RWPE2 (cell line): Measurements from ENCODE around the gene UST.

ENCODE experiments used
- ATAC-seq: fragments of 200-7000 bp; cut with Tn5 transposase; 3 replicates; pipeline ENCODE4 v1.9.1; 2021; ENCODE audit warnings: low read depth
- DNase-seq: peaks from one replicate; pipeline ENCODE4 v3.0.0-alpha.2; 2020; ENCODE audit warnings: low spot score
- H3K27ac ChIP-seq: fragments of 450-650 bp; 2 replicates; pipeline ENCODE4 v1.5.1; 2017; ENCODE audit warnings: mild to moderate bottlenecking; ENCODE audit not compliant: poor library complexity, severe bottlenecking
- H3K27me3 ChIP-seq: fragments of 250-450 bp; sonication (Bioruptor Pico); 2 replicates; pipeline ENCODE4 v1.5.1; 2021; ENCODE audit warnings: mild to moderate bottlenecking, moderate library complexity; ENCODE audit not compliant: insufficient read depth, poor library complexity, severe bottlenecking
- H3K36me3 ChIP-seq: fragments of 250-450 bp; sonication (Bioruptor Pico); 2 replicates; pipeline ENCODE4 v1.5.1; 2020; ENCODE audit warnings: low read depth, mild to moderate bottlenecking, moderate library complexity
- H3K4me1 ChIP-seq: fragments of 250-450 bp; sonication (Bioruptor Pico); 2 replicates; pipeline ENCODE4 v1.5.1; 2021; ENCODE audit warnings: mild to moderate bottlenecking, moderate library complexity; ENCODE audit not compliant: insufficient read depth, poor library complexity, severe bottlenecking
- H3K4me3 ChIP-seq: fragments of 250-450 bp; sonication (Bioruptor Pico); 2 replicates; pipeline ENCODE4 v1.5.1; 2021; ENCODE audit warnings: mild to moderate bottlenecking, moderate library complexity; ENCODE audit not compliant: severe bottlenecking
- H3K9me3 ChIP-seq: fragments of 250-450 bp; sonication (Bioruptor Pico); 2 replicates; pipeline ENCODE4 v1.5.1; 2021; ENCODE audit warnings: mild to moderate bottlenecking, moderate library complexity; ENCODE audit not compliant: severe bottlenecking
- TF ChIP-seq, protein P1 (sequence below): fragments of 450-650 bp; IDR thresholded peaks from one replicate; pipeline ENCODE4 v1.5.1; 2017; ENCODE audit warnings: mild to moderate bottlenecking, moderate library complexity; ENCODE audit not compliant: poor library complexity, severe bottlenecking

Gene UST

DNA sequence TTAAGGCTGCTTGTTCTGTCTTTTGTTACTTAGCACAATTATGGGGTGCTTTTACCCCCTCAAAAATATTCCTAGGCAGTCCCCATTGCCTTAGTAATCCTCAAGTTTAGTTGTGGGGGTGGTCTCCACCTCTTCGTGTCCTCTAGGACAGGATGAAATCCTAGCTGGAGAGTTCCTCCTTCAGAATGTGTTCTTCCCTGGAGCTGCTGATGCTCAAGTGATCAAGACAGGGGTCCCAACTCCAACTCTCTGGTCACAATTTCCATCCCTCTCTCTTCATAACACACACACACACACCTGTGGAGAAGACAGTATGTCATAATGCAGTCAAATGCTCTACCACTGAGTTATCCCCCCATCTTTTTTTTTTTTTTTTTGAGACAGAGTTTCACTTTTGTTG, 280.7 kb downstream of the UST start:
- Histone ChIP-seq H3K9me3 (no peaks in the 10 kb centered on the region), H3K27ac (no peak overlapping the region), H3K27me3 (no peaks in the 10 kb centered on the region), H3K36me3 (no peaks in the 10 kb centered on the region), H3K4me3 (no peak overlapping the region), H3K4me1 (peaks cover 15% of the 10 kb centered on the region)
- TF ChIP-seq, protein P1, sequence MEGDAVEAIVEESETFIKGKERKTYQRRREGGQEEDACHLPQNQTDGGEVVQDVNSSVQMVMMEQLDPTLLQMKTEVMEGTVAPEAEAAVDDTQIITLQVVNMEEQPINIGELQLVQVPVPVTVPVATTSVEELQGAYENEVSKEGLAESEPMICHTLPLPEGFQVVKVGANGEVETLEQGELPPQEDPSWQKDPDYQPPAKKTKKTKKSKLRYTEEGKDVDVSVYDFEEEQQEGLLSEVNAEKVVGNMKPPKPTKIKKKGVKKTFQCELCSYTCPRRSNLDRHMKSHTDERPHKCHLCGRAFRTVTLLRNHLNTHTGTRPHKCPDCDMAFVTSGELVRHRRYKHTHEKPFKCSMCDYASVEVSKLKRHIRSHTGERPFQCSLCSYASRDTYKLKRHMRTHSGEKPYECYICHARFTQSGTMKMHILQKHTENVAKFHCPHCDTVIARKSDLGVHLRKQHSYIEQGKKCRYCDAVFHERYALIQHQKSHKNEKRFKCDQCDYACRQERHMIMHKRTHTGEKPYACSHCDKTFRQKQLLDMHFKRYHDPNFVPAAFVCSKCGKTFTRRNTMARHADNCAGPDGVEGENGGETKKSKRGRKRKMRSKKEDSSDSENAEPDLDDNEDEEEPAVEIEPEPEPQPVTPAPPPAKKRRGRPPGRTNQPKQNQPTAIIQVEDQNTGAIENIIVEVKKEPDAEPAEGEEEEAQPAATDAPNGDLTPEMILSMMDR = no peak
- ATAC-seq = no peak
- DNase-seq = no peak

DNA sequence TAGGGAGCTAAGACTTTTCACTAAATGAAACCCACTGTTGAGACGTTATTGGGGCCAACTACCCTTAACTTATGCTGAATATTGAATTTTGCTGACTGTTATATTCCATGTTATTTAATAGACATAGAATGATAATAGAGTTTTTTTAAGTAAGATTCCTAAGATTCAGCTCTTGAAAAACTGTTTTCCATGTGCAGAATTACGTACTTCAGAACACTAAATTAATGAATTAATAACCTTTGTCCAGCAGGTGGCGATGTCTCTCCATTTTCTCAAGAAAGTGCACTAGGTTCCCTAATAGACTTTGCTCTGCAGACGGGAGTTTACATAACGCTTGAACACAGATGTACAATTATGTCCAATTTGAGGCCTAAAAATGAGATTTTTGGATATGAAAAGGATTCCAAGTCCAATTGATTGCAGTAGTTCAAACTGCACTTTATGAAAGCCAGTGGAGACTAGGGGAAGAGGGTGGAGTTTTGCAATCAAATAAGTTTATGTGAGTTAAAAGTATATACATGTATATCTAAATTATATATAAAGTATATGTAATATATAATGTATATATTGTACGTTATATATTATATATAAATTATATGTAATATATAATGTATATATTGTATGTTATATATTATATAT, 282.1 kb downstream of the UST start:
- TF ChIP-seq, protein P1 = peak; percentile 84
- ATAC-seq = no peak
- no peak overlapping the region for H3K27ac ChIP-seq
- H3K36me3 ChIP-seq = no peaks in the 10 kb centered on the region
- H3K9me3 ChIP-seq = no peaks in the 10 kb centered on the region
- no peak for DNase-seq
- no peak overlapping the region for H3K4me3 ChIP-seq
- peaks cover 29% of the 10 kb centered on the region for H3K4me1 ChIP-seq
- no peaks in the 10 kb centered on the region for H3K27me3 ChIP-seq

DNA sequence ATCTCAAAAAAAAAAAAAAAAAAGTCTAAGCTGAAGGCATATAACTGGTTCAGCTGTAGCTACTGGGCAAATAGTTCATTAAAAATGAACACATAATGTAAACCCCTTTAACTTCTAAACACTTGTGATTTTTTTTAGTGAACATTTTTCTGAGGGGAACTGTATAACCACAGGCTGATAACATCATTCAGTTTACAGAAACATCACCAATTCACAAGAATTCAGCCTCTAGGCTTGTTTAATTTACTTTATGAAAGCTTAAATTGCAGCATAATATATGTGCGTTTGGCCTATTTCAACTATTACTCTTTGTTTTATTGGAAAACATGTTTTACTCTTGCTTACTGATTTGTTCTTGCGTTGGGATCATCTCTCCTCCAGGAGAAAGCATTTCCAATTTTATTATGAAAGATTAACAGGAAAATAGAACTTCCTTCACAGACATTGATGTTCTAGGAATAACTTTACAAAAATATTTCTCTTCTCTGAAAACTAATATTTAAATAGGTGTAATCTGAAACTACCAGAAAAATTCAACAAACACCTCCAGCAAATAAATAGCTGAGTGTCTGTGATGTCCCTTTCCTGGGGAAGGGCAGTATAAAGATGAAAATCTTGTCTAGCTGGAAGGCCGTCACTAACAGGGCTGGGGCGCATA, 284.5 kb downstream of the UST start:
- DNase-seq = no peak
- no peaks in the 10 kb centered on the region for H3K27me3 ChIP-seq
- H3K27ac ChIP-seq = peak overlapping the region; percentile 97
- ATAC-seq = no peak
- peaks cover 31% of the 10 kb centered on the region for H3K4me1 ChIP-seq
- H3K9me3 ChIP-seq = no peaks in the 10 kb centered on the region
- no peaks in the 10 kb centered on the region for H3K36me3 ChIP-seq
- TF ChIP-seq, protein P1 = no peak
- no peak overlapping the region for H3K4me3 ChIP-seq

DNA sequence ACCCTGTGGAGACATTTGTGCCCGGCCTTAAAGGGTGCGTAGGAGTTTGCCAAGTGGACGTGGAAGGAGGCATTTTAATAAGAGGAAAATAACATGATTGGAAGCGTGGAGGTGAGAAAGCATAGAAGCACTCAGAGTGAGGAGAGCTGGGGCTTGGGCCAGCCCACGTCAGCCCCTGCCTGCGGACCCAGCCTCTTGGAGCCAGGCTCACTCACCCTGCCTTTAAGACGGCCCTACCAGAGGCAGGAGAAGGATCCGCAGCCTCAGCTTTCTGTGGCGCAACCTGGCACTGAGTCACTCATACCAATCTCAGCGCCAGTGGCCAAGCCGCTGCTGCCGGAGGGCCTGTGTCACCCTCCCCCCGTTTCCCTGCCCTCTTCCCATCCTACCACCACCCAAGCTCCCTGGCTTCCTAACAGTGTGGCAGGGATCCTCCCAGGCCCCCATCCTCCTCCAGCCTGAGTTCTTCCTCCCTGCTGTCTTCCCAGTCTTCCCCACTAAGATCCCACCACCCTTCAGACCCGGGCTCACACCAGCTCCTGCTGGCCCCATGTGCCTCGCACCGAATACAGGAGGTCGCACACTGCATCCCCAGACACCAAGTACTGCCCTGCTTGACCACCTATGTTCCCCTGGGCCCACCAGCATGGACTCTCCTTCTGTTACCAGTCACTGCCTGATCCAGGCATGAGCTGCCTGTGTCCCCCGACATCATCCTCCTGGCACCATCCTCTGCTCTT, 285.2 kb downstream of the UST start:
- ATAC-seq (peak; percentile 94), DNase-seq (peak; percentile 93)
- Histone ChIP-seq H3K4me1 (peaks cover 31% of the 10 kb centered on the region), H3K4me3 (no peak overlapping the region), H3K9me3 (no peaks in the 10 kb centered on the region), H3K27me3 (no peaks in the 10 kb centered on the region), H3K36me3 (no peaks in the 10 kb centered on the region), H3K27ac (peak overlapping the region; percentile 97)
- TF ChIP-seq, protein P1 = no peak
